ENCODE data around the gene EFNA3. TPM values are rescaled to one million over a fixed set of nuclear protein-coding genes. Genes with fewer than 3 reads are reported as not detected.

EFNA3 gene
- total and polyA plus RNA-seq, 2 of the 4 experiments (the other 2 are of a cell fraction) = 0.72 to 1.6 TPM

DNA sequence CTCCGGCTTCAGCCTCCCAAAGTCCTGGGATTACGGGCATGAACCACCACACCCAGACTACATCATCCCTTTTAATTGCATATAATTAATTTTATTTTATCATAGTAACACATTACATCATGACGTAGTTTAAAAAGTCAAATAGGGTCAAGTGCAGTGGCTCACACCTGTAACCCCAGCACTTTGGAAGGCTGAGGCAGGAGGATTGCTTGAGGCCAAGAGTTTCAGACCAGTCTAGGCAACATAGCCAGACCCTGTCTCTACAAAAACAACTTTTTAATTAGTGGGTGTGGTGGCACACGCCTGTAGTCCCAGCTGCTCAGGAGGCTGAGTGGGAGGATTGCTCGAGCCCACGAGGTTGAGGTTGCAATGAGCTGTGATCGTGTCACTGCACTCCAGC, 20.7 kb downstream of the EFNA3 start:
- no peak for TF ChIP-seq MAZ (IDR thresholded peaks at IDR 0.05; ENCODE audit: borderline replicate concordance, low read depth, low read length)
- H3K4ac ChIP-seq (ENCODE audit: low read depth, low read length) = no peak overlapping the region
- POLR2A ChIA-PET (ENCODE audit: unreplicated experiment) = no interaction called here
- no peak overlapping the region for H2BK20ac ChIP-seq (ENCODE audit: low read depth, low read length)
- no peak for ATAC-seq (ENCODE audit: low read depth)
- no peak overlapping the region for H3K27ac ChIP-seq (ENCODE audit: insufficient read depth, low read length)
- H3K36me3 ChIP-seq (ENCODE audit: control insufficient read depth, insufficient read depth, low read length) = no peaks in the 10 kb centered on the region
- no peaks in the 10 kb centered on the region for H3K9me1 ChIP-seq (ENCODE audit: insufficient read depth, low read length)
- no peak overlapping the region for H2AK5ac ChIP-seq (ENCODE audit: low read depth, low read length)
- no peak for DNase-seq
- H2BK15ac ChIP-seq (ENCODE audit: low read depth, low read length) = no peak overlapping the region
- H3K4me1 ChIP-seq (ENCODE audit: control insufficient read depth, insufficient read depth, low read length) = no peaks in the 10 kb centered on the region
- no peak overlapping the region for H3K14ac ChIP-seq (replicated peaks; ENCODE audit: low read depth, low read length)
- no peak overlapping the region for H2AK9ac ChIP-seq (replicated peaks; ENCODE audit: low read depth, low read length, poor library complexity)
- no TSS peak for BruUV-seq (replicated peaks)
- H4K91ac ChIP-seq (ENCODE audit: insufficient read depth, low read depth, low read length) = no peak overlapping the region
- no peak overlapping the region for H2AFZ ChIP-seq (replicated peaks; ENCODE audit: low read length, poor library complexity)
- no peak overlapping the region for H2BK120ac ChIP-seq (ENCODE audit: low read depth, low read length)
- H3K23ac ChIP-seq (ENCODE audit: low read depth, low read length) = no peak overlapping the region
- H3K18ac ChIP-seq (ENCODE audit: low read depth, low read length) = no peak overlapping the region
- H3K9ac ChIP-seq (ENCODE audit: low read depth, low read length) = no peak overlapping the region
- no peak overlapping the region for H4K5ac ChIP-seq (ENCODE audit: low read depth, low read length)
- intact Hi-C loops (cut with micrococcal nuclease) (no loop called here), in situ Hi-C loops (cut with MboI; ENCODE audit: low sequenced_read_pairs) (no loop called here), dilution Hi-C loops (cut with HindIII; ENCODE audit: low sequenced_read_pairs, unreplicated experiment) (no loop called here)
- H3K9me3 ChIP-seq (ENCODE audit: control insufficient read depth, insufficient read depth, low read length) = peaks cover 2% of the 10 kb centered on the region
- H4K8ac ChIP-seq (ENCODE audit: low read depth in 2 of 2, low read length in 2 of 2) = no peak overlapping the region
- H3K4me3 ChIP-seq (ENCODE audit: insufficient read depth, low read depth, low read length) = no peak overlapping the region
- no peak overlapping the region for H2BK5ac ChIP-seq (ENCODE audit: low read depth, low read length, poor library complexity, severe bottlenecking)
- CTCF ChIA-PET = no interaction called here
- no peaks in the 10 kb centered on the region for H3K79me1 ChIP-seq (ENCODE audit: low read depth in 1 of 2, low read length in 2 of 2)
- H3K27me3 ChIP-seq (ENCODE audit: control insufficient read depth, insufficient read depth, low read length) = peaks cover 22% of the 10 kb centered on the region
- WGBS, 2 experiments (ENCODE audit: extremely low coverage in 2 of 2, insufficient read length in 1 of 2) = no CpG with 5 or more reads among the region's 7 CpGs
- no peak overlapping the region for H3K56ac ChIP-seq (ENCODE audit: extremely low read depth, insufficient read depth, low read length)
- no peaks in the 10 kb centered on the region for H4K20me1 ChIP-seq (ENCODE audit: insufficient read depth, low read length)
- no peak overlapping the region for H3K4me2 ChIP-seq (ENCODE audit: low read depth, low read length)
